GM19023 (cell line): ENCODE results near the gene PCMT1.
"Not testable (repeated sequence)": the region's sequence is repeated elsewhere in the genome, so short reads cannot be mapped to it uniquely, and the experiment has no call there.

Experiments used
- ATAC-seq: cut with Tn5 transposase; IDR thresholded peaks from one replicate; pipeline ENCODE4 v1.9.1; 2021; ENCODE audit warnings: mild to moderate bottlenecking, moderate library complexity; ENCODE audit not compliant: unreplicated experiment

PCMT1 gene

DNA sequence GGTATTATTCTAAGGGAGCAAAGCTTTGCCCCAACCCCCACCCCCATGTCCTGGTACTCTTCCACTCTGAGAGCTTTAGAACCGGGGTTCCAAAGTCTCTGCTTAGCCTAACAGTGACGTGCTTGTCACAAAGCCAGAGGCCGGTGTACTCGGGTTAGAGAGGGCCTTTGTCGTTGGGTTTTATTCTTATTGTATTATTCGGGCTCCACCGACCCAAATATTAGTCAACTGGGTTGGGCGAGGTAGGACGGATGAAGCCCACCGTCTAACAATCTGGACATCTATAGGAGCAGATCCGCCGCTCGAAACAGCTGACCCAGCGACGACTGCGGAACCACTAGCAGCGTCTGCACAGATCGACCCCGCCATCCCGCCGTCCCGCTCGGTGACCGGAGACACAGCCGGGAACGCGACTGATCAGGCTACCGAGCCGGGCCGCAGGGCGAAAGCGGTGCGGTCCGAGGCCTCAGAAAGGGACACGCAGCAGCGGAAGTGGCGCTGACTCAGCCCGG is 403 bp upstream of the PCMT1 start:
- ATAC-seq: peak; percentile 1

DNA sequence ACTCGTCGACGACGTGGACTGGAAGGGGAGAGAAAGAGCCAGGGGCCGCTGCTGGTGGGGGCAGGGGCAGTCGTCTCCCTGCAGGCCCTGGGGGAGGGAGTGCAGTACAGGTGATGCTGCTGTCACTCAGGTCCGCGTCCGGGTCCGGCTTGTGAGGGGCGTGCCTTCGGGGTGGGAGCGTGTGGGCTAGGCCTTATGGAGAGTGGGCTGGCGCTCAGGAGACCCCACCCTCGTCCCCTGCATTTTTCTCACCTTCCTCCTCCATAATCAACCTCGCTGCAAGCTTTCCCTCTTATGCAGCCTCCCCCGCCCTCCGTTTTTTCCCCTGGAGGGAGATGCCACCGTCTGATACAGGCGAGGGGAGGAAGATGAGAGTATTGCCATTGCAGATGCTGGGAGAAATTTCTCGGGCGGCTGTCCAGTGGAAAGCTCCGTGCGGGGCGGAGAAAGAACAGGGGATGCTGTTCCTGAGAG is 632 bp downstream of the PCMT1 start:
- peak; percentile 39 for ATAC-seq

- no peak for ATAC-seq
These were observed 1.7 kb downstream of the PCMT1 start for GRCh38 chr6:149751239-149751638.

DNA sequence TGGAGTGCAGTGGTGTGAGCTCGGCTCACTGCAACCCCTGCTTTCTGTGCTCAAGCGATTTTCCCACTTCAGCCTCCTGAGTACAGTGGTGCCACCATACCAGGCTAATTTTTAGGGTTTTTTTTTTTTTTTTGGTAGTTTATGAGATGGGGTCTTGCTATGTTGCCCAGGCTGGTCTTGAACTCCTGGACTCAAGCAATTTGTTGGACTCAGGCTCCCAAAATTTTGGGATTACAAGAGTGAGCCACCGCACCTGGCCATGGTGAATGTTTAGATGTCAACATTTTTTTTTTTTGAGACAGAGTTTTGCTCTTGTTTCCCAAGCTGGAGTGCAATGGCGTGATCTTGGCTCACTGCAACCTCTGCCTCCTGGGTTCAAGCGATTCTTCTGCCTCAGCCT is 2.4 kb downstream of the PCMT1 start:
- ATAC-seq: not testable (repeated sequence)

- no peak for ATAC-seq
These were observed 3.2 kb downstream of the PCMT1 start for GRCh38 chr6:149752600-149753373.

- not testable (repeated sequence) for ATAC-seq
These were observed 3.8 kb downstream of the PCMT1 start for GRCh38 chr6:149753374-149753637.

GRCh38 chr6:149754548-149754947 is 5.0 kb downstream of the PCMT1 start:
- no peak for ATAC-seq

DNA sequence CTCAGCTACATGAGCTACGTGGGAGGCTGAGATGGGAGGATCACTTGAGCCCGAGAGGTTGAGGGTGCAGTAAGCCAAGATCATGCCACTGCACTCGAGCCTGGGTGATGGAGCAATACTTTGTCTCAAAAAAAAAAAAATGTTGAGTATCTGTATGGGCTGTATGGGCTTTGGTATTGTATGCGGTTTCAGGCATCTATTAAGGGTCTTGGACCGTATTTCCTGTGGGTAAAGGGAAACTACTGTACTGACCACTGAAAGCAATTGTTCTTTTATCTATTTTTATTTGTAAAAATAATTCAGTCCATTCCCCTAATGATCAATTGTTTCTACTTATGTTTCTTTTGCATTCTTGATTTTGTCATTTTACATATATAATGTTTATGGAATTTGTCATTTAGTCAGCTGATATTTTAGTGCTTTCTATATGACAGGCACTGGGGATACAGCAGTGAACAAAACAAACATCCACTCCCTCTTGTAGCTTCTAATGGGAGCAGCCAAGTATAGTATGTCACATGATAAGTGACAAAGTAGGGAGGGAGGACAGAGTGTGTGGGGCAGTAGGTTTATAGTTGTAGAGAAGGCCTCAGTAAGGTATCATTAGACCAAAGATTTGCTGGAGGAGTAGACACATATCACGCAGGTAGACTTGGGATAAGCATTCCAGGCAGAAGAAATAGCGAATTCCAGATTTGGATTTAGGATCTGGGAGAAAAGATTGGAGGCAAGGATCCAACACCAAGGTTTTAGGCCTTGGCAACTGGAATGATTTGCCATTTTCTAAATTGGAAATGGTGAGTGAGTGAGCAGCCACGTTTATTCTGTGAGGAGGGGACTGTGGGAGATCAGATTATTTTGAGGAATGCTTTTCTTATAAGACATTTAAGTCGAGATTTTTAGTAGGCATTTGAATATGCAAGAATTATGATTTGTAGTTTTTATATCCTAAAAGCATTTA is 6.0 kb downstream of the PCMT1 start:
- no peak for ATAC-seq

DNA sequence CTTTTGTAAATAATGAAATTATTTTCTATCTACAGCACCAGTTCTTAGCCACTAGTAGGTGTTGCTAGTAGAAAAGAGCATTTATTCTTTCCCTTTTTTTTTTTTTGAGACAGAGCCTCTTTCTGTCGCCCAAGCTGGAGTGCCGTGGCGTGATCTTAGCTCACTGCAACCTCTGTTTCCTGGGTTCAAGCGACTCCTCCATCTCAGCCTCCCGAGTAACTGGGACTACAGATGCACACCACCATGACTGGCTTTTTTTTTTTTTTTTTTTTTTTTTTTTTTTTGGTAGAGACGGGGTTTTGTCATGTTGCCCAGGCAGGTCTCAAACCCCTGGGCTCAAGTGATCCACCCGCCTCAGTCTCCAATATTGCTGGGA is 6.7 kb downstream of the PCMT1 start:
- no peak for ATAC-seq

GRCh38 chr6:149761438-149761837 is 11.9 kb downstream of the PCMT1 start:
- ATAC-seq: peak; percentile 98

DNA sequence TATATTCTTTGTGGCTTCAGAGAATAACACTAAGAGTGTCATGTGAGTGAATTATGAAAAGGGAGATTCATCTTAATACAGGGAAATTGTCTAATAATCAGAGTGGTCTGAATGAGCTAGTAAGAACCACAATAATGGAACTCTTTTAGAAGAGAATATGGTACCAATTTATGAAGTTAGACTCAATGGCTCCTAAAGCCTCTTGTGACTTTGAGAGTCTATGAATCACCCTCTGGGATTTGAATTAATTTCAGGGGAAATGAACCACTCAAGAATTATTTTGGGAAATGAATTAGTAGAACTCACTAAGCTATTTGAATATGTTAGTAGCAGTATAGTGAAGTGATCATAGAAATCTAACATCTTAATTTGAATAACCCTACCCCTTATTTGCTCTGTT is 14.3 kb downstream of the PCMT1 start:
- no peak for ATAC-seq

DNA sequence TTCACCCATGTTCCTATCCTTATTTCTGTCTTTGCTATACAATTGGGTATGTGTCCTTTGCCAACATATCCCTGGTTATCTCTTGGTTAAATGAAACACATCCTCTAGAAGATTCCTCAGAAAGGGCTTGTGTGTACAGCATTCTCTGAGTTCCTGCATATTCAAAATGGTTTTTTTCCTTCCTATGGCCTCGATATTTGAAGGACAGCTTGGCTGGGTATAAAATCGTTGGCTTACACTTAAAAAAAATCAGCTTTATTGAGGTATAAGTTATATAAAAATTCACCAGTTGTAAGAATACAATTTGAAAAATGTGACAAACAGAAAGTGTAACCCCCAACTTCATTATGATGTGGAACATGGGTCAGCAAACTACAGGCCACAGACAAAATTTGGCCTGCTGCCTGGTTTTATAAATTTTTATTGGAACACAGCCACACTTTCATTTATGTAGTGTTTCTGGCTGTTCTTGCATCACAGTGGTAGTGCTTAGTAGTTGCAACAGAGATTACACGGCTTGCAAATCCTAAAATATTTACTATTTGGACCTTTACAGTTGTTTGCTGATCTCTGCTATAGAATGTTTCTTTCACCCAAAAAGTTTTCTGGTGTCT is 16.7 kb downstream of the PCMT1 start:
- ATAC-seq: no peak

GRCh38 chr6:149769676-149770075 is 20.1 kb downstream of the PCMT1 start:
- ATAC-seq: no peak

- ATAC-seq: no peak
These were observed 21.6 kb downstream of the PCMT1 start for GRCh38 chr6:149771185-149771584.

- no peak for ATAC-seq
These were observed 22.4 kb downstream of the PCMT1 start for GRCh38 chr6:149771925-149772324.

DNA sequence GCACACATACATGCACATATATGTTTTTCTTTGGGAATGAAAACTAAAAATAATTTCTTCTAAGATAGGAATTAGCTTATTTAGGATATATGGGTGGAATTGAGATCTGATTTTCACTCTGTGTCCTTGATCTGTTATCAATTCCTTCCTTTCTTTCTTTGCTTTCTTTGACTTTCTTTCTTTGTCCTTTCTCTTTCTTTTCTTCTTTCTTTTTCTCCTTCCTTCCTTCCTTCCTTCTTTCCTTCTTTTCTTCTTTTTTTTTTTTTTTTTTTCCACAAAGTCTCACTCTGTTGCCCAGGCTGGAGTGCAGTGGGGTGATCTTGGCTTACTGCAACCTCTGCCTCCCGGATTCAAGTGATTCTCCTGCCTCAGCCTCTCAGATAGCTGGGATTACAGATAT is 28.1 kb downstream of the PCMT1 start:
- ATAC-seq: no peak

DNA sequence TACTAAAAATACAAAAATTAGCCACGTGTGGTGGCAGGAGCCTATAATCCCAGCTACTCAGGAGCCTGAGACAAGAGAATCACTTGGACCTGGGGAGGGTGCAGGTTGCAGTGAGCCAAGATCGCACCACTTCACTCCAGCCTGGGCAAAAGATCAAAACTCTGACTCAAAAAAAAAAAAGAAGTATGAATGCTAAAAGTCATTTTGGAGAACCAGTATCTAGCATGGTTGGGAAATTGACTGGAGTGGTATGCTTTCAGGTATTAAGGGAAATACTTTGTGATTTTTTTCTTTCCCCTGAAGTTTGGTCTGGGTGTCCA is 30.1 kb downstream of the PCMT1 start:
- no peak for ATAC-seq

DNA sequence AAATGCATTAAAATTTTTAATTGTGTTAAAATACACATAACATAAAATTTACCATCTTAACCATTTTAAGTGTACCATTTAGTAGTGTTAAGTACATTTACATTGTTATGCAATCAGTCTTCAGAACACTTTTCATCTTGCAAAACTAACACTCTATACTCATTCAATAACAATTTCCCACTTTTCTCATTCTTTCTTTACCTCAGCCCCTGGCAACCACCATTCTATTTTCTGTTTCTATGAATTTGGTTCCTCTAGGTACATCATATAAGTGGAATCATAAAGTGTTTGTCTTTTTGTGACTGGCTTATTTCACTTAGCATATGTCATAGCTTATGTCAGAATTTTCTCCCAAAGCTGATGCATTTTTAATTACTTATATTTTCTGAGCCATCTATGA is 32.2 kb downstream of the PCMT1 start:
- no peak for ATAC-seq

- no peak for ATAC-seq
These were observed 32.8 kb downstream of the PCMT1 start for GRCh38 chr6:149782337-149782736.

DNA sequence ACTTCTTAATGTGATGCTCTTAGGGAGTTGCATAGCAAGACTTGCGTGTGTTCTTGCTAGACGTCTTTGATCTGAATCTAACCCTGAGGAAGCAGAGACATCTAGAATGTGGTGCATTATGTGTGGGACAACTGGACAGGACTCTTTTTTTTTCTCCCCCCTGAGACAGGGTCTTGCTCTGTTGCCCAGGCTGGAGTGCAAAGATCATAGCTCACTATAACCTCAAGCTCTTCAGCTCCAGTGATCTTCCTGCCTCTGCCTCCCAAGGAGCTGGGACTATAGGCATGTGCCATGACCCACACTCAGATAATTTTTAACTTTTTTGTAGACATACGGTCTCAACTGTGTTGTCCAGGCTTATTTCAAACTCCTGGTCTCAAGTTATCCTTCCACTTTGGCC is 34.0 kb downstream of the PCMT1 start:
- ATAC-seq: no peak

DNA sequence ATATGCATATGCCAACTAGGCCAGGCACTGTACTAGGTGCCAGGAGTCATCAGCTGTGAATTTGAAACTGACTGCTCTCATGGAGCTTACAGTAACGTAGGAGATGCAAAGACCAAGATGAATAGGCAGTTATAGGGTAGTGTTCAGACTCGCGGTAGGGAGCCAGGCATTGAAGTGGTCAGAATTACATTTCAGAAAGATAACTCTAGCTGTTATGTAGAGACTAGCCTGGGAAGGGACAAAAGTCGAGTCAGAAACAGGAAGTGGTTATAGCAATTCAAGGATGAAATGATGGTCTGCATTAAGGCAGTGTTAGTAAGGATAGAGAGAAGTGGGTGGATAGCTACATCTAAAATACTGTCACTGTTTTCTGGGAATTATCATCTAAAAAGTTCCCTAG is 56.6 kb downstream of the PCMT1 start:
- no peak for ATAC-seq

- ATAC-seq: no peak
These were observed 60.3 kb downstream of the PCMT1 start for GRCh38 chr6:149809798-149810197.
